ENCODE measurements around the gene IFITM2. TPM values are rescaled to one million over a fixed set of nuclear protein-coding genes. Genes with fewer than 3 reads are reported as not detected.
"Not testable (repeated sequence)": the region's sequence is repeated elsewhere in the genome, so short reads cannot be mapped to it uniquely, and the experiment has no call there.

The IFITM2 gene
- total RNA-seq, 1 donor from 2014 or later = 32.1 TPM

DNA sequence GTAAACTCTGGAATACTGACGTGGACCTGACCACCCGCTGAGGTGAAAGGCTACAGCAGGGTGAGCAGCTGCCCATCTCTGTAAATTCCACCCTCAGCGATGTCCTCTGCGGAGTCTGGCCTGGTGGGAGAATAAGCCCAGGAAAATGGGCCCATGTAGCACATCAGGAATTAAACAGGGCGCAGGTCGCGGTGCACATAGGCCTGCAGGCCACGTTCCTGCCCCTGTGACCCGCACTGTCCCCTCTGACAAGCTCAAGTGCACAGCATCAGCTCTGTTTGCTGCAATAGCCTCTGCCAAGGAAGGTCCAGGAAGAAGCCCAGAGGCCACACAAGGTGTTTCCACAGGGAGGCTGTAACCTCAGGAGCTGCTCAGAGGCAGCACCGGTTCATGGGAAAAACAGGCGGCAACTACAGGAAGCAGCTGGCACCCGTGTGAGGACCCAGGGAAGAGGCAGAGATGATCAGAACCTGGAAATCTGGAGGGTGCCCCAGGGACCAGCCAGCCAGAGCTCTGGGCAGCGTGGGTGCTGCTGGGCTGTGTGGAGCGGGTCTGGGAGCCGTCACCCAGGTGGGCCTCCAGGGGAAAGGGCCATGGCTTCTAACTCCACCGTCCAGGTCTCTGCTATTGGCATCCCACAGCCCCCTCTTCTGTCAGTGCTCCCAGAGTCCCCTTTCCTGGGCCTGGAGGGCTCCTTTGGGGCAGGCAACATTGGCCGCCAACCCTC is 808 bp upstream of the IFITM2 start:
- no peak for DNase-seq (ENCODE audit: low read depth in 2 of 2)

DNA sequence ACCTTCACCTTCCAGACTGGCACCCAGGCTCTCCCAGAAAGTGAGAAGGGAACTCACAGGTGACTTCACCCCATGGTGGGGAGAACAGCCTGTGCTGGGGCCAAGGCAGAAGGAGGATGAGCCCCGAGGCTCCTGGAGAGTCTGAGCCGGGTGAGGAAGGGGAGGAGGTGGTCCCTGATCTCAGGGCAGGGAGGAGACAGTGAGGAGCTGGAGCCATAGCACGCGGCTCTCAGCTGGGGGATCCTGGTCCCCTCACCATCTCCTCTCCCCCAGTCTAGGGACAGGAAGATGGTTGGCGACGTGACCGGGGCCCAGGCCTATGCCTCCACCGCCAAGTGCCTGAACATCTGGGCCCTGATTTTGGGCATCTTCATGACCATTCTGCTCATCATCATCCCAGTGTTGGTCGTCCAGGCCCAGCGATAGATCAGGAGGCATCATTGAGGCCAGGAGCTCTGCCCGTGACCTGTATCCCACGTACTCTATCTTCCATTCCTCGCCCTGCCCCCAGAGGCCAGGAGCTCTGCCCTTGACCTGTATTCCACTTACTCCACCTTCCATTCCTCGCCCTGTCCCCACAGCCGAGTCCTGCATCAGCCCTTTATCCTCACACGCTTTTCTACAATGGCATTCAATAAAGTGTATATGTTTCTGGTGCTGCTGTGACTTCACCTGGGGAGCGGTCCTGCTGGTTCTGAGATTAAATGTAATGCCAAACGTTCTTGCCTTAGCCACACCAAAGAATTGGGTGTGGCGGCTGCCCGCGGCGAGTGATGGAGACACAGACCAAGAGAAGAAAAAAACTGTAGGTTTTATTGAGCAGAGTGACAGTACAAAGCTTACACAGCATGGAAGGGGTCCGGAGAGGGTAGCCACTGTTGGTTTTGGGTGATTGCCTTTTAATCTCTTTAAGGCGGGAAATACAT is 1.4 kb downstream of the IFITM2 start:
- DNase-seq (ENCODE audit: low read depth in 2 of 2) = not testable (repeated sequence)

DNA sequence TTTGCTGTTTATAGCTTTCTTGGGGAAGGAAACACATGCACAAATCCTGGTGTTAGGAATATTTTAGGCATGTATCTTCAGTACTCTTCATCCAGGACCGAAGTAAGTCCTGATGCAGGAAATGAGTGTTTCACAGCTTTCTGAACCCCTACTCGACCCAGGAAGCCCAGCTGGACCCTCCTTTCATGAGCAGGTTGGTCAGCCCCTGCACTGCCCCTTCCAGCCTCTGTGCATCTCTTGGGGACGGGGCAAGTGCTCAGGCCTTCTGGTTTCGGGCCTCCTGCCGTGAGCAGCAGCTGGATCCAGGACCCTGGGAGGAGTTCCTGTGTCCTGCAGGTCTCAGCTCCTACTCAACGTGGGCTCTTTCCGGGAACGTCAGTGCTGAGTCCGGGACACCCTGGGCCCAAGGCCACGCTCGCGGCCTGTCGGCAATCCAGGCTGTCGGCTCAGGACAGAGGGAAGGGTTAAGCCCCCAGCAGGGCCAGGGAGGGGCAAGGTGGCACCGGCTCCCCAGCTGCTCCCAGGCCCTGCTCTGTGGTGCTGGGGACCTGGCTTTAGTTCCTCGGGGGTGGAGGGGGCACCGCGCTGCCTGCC is 2.5 kb downstream of the IFITM2 start:
- peak in 1 of 2 donors; percentile 28 for DNase-seq (ENCODE audit: low read depth in 2 of 2)

DNA sequence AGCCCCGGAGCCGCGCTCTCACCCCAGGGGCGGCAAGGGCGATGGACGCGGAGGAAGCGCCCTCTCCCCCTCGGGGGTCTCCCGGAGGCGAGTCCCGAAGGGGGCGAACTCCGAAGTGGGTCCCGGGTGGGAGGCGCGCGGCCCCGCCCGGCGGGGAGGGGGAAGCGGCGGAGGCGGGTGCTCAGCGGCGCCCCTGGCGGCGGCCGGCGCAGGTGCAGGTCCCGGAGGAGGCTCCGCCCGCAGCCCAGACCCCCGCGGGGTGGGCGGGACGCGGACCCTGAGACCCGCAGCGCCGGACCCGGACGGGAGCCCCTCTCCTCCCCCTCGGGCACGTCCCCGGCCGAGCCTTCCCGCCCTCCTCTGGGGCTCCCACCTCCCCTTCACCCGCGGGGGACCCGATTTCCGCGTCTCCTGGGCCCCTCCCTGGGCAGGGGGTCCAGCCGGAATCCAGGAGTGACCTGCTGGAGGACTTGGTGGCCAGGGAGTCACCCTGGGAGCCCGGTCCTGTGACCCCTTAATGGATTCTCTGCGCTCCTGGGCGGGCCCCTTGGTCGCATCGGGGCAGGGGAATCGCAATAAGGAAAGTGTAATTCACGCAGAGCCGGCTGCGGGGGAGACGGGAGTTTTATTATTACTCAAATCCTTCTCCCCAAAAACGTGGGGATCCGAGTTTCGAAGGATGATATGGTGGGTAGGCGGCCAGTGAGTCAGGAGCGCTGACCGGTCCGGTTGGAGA is 3.6 kb downstream of the IFITM2 start:
- DNase-seq (ENCODE audit: low read depth in 2 of 2) = not testable (repeated sequence)

DNA sequence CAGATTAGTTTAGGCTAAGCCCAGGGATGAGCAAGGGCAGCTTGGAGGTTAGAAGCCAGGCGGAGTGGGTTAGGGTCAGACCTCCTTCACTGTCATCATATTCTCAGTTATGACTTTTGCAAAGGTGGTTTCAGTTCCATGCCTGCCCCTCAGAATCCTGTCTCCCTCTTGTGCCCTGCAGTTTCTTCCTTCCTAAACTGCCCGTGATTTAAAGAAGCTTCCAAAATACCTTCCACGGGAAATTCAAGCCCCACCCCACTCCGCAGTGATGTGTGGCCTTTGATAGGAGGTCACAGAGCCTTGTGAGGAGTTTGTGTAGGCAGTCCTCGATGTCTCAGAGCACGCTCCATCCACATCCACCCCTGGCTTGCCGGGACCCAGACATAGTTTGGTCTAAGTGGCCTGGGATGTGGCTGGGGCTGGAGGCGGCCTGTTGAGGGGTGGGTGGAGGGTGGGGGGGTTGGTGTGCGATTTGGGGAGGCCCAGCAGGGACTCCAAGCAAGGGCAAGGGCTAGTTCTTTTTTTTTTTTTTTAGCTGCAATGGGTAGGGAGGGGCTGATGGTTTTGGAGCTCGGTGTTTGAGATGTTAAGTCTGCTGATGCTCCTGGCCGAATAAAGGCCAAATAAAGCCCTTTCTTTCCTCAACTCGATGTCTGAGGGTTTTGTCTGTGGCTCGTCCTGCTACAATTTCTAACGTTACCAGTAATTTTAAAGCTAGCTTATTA is 4.6 kb downstream of the IFITM2 start:
- DNase-seq (ENCODE audit: low read depth in 2 of 2) = no peak

DNA sequence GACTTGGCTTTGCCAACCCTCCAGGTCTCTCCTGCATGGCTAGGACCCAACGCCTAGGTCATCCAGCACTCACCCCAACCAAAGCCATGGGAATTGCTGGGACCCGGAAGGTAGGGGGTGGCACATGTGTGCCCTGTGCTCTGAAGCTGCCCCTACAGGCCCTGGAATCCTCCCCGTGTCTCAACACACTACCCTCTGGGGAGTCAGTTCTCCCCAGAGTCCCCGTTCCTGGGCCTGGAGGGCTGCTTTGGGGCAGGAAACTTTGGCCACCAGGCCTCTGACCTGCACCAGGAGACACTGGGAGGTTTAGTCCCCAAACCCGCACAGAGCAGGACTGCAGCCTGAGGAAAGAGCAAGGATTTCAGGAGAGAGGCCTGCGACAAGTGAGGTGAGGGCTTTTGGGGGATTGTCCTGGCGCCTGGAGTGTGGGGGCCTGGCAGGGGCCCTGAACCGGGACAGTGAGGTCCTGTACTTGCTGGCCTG is 5.7 kb downstream of the IFITM2 start:
- DNase-seq (ENCODE audit: low read depth in 2 of 2) = no peak

DNA sequence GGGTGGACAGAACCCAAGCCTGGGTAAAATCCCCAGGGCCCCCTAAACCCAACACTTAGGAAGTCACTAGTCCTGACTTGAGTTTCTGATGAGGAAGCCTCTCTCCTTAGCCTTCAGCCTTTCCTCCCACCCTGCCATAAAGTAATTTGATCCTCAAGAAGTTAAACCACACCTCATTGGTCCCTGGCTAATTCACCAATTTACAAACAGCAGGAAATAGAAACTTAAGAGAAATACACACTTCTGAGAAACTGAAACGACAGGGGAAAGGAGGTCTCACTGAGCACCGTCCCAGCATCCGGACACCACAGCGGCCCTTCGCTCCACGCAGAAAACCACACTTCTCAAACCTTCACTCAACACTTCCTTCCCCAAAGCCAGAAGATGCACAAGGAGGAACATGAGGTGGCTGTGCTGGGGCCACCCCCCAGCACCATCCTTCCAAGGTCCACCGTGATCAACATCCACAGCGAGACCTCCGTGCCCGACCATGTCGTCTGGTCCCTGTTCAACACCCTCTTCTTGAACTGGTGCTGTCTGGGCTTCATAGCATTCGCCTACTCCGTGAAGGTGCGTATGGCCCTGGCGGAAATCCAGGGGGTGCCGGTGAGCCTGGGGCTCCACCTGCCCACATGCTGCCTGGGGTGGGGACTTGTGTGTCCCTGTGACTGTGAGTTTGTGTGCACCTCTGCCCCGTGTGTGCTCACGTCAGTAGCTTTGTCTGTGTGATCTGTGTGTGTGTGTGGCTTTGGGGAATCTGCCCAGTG is 6.4 kb downstream of the IFITM2 start, which contains the start of gene IFITM1:
TSS of gene IFITM1 (plus strand) at position 254 of the 767 bp plus-strand sequence. CDS start at position 385, 131 bp downstream.
- peak in 1 of 2 donors; percentile 73 for DNase-seq (ENCODE audit: low read depth in 2 of 2)

DNA sequence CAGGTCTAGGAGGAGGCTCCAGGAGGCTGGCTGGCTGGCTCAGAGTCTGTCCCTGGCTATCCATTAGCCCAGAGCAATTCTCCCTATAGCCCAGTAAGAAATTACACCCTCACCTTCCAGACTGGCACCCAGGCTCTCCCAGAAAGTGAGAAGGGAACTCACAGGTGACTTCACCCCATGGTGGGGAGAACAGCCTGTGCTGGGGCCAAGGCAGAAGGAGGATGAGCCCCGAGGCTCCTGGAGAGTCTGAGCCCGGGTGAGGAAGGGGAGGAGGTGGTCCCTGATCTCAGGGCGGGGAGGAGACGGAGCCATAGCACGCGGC is 6.9 kb downstream of the IFITM2 start:
- DNase-seq (ENCODE audit: low read depth in 2 of 2) = not testable (repeated sequence)

DNA sequence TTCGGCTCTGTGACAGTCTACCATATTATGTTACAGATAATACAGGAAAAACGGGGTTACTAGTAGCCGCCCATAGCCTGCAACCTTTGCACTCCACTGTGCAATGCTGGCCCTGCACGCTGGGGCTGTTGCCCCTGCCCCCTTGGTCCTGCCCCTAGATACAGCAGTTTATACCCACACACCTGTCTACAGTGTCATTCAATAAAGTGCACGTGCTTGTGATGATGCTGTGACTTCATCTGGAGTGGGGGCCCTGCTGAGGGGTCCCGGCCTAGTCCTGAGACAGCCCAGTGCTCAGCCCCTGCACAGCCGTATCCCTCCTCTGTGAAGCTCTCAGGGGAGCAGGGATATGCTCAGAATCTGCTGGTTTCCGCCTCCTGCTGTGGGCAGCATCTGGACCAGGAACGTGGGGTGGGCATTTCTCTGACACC is 7.5 kb downstream of the IFITM2 start:
- no peak for DNase-seq (ENCODE audit: low read depth in 2 of 2)

DNA sequence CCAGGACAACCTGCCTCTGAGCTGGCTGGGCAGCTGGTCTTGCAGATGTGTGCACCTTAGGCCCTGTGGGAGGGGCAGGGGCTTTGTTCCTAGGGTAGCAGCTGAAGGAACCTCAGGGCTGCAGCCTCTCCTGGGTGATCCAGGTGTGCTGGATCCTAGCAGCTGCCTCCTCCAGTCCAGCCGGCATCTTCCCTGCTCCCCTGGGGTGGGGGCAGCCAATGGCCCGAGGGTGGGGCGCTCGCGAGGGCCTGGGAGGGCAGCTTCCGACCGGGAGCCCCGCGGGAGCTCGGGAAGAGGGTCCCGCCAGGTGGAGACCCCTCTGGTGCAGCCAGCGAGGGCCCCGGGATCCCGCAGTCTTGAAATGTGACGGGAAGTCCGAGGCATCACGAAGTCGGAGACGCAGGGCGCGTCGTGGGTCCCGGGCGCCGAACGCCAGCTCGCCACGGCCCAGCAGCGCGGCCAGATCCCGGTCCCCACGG is 7.9 kb downstream of the IFITM2 start:
- DNase-seq (ENCODE audit: low read depth in 2 of 2) = no peak

DNA sequence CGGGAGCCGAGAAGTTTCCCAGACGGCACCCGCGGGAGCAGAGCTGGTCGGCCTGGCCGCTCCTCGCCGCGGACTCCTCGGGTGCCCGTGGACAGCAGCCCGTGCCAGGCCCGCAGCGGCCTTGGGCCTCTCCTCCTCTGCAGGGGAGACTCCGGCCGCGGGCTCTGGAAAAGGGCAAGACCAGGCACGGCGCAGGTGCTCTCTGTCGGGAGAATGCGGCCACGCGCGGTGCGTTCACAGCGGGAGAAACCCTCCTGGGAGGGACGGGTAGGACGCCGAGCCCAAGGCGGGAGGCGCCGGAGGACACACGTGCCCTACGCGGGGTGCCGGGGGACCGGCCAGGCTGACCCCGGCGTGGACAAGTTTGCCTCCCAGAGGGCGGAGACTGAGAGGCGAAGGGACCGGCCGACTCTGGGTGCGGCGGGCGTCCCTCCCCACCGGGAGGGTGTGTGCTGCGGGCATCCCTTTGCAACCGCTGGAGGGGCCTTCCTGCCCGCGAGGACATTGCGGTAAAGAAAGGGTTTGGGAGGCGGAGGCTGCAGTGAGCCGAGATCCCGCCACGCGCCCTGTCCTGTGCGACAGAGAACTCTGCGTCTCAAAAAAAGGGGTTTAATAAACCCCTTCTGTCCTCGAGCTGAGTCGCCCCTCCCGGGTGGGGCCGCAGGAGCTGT is 8.6 kb downstream of the IFITM2 start:
- DNase-seq (ENCODE audit: low read depth in 2 of 2) = no peak

DNA sequence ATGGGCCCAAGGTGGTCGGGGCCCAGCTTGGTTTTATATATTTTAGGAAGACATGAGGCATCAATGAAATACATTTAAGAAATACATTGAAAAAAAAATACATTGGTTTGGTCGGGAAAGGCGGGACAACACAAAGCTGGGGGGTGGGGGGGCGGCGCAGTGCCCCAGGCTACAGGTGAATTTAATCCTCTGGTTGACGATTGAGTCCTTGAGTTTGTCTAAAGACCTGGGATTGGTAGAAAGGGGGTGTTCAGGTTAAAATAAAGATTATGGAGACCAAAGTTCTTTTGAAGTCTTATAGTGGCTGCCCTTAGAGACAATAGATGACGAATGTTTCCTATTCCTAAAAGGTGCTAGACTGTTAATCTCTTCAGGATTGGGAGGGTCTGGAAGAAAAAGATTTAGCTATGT is 9.3 kb downstream of the IFITM2 start:
- no peak for DNase-seq (ENCODE audit: low read depth in 2 of 2)

DNA sequence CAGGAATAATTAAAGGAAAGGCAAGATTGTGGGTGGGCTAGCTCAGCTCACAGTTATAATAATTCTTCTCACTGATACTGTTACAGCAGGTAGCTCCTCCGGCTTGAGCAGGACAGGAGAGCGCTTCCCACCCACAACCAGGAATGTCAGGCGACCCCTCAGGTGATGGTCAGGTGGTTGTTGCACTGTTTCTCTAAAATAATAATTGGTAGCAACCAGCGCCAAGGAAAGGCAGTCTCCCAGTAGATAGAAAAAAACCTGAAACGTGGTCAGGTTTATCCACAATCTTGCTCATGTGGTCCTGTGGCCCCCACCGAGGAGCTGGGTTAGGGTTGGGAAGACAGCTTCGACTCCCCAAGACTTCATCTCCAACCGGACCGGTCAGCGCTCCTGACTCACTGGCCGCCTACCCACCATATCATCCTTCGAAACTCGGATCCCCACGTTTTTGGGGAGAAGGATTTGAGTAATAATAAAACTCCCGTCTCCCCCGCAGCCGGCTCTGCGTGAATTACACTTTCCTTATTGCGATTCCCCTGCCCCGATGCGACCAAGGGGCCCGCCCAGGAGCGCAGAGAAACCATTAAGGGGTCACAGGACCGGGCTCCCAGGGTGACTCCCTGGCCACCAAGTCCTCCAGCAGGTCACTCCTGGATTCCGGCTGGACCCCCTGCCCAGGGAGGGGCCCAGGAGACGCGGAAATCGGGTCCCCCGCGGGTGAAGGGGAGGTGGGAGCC is 10.2 kb downstream of the IFITM2 start:
- DNase-seq (ENCODE audit: low read depth in 2 of 2) = not testable (repeated sequence)

DNA sequence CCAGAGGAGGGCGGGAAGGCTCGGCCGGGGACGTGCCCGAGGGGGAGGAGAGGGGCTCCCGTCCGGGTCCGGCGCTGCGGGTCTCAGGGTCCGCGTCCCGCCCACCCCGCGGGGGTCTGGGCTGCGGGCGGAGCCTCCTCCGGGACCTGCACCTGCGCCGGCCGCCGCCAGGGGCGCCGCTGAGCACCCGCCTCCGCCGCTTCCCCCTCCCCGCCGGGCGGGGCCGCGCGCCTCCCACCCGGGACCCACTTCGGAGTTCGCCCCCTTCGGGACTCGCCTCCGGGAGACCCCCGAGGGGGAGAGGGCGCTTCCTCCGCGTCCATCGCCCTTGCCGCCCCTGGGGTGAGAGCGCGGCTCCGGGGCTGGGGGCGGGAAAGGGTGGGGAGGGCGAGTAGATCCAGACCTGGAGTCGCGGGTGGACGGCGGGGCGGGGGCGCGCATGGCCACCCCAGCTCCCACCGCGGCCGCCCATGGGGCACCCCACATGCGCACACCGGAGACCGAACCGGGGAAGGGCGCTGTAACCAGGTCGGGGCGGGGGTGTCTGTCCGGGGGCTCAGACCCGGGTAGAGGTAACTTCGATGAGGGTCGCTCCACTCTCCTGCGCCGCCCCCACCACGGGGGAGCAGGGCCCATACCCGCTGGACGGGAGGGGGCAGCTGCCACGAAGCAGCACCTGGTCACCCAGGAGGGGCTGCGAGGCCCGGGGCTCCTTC is 10.9 kb downstream of the IFITM2 start:
- DNase-seq (ENCODE audit: low read depth in 2 of 2) = not testable (repeated sequence)

DNA sequence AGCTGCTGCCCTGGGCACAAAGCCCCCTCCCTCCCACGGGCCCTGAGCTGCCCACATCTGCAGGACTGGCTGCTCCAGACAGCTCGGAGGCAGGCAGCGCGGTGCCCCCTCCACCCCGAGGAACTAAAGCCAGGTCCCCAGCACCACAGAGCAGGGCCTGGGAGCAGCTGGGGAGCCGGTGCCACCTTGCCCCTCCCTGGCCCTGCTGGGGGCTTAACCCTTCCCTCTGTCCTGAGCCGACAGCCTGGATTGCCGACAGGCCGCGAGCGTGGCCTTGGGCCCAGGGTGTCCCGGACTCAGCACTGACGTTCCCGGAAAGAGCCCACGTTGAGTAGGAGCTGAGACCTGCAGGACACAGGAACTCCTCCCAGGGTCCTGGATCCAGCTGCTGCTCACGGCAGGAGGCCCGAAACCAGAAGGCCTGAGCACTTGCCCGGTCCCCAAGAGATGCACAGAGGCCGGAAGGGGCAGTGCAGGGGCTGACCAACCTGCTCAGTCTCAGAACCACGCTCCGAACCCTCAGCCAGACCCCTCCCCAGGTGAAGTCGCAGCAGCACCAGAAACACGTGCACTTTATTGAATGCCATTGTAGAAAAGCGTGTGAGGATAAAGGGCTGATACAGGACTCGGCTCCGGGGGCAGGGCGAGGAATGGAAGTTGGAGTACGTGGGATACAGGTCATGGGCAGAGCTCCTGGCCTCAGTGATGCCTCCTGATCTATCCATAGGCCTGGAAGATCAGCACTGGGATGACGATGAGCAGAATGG is 11.7 kb downstream of the IFITM2 start:
- not testable (repeated sequence) for DNase-seq (ENCODE audit: low read depth in 2 of 2)

DNA sequence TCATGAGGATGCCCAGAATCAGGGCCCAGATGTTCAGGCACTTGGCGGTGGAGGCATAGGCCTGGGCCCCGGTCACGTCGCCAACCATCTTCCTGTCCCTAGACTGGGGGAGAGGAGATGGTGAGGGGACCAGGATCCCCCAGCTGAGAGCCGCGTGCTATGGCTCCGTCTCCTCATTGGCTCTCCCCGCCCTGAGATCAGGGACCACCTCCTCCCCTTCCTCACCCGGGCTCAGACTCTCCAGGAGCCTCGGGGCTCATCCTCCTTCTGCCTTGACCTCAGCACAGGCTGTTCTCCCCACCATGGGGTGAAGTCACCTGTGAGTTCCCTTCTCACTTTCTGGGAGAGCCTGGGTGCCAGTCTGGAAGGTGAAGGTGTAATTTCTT is 12.3 kb downstream of the IFITM2 start:
- not testable (repeated sequence) for DNase-seq (ENCODE audit: low read depth in 2 of 2)

DNA sequence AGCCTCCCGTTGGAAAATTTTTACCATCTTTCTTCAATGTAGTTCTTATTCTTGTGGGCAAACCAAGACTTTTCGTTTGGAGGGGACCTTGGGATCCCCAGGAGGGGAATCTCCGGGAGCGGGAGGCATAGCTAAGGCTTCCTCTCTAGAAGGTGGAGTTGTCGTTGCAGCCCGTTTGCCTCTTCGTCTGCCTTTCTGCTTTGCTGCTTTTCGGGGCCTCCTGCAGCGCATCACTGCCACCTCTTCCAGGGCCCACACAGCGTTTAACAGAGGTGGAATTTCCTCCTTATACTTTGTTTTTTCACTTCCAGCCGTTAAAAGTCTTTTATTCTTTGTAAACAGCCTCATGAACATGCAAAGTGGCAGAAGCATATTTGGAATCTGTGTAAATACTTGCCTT is 16.5 kb downstream of the IFITM2 start:
- DNase-seq (ENCODE audit: low read depth in 2 of 2) = no peak

All from lung microvascular endothelial cell (primary cell).